Right atrium auricular region (tissue), 2 donors: Measurements from ENCODE around the gene MYPN. TPM values are rescaled to one million over a fixed set of nuclear protein-coding genes. Genes with fewer than 3 reads are reported as not detected.

Experiments used
- DNase-seq: peaks from one replicate; pipeline ENCODE4 v3.0.0-alpha.2; 2019; ENCODE audit warnings: low spot score
- H3K27ac ChIP-seq, 2 donors: fragments of 200-600 bp; sonication (generic); 1 replicate in 1 of 2; 2 replicates in 1 of 2; pipeline ENCODE4 v1.5.1; 2016 to 2019
- H3K27me3 ChIP-seq, 2 donors: fragments of 200-600 bp; sonication (generic); one replicate each; pipeline versions ENCODE4 v1.5.1 to v1.6.0; 2017 to 2019
- H3K36me3 ChIP-seq: fragments of 200-600 bp; sonication (generic); one replicate; pipeline ENCODE4 v1.5.1; 2016
- H3K4me1 ChIP-seq, 2 donors: fragments of 200-600 bp; sonication (generic); one replicate each; pipeline versions ENCODE4 v1.5.1 to v1.6.0; 2017 to 2019
- H3K4me3 ChIP-seq, 2 donors: fragments of 200-600 bp; sonication (generic); 1 replicate in 1 of 2; 2 replicates in 1 of 2; pipeline ENCODE4 v1.5.1; 2017 to 2019; ENCODE audit warnings: mild to moderate bottlenecking in 1 of 2, moderate library complexity in 1 of 2
- H3K9me3 ChIP-seq, 2 donors: fragments of 200-600 bp; sonication (generic); one replicate each; pipeline ENCODE4 v1.5.1; 2019
- CTCF ChIP-seq, 2 donors: fragments of 200-600 bp; sonication (generic); IDR thresholded peaks; one replicate each; pipeline ENCODE4 v1.5.1; 2019; ENCODE audit warnings: antibody characterized with exemption in 2 of 2
- total RNA-seq, 2 donors: library from RNA; depleted of rRNA; stranded (reverse); fragments of >200 nt; gene quantifications; one replicate each; pipeline ENCODE4 v1.1.0, GENCODE V29; 2016

MYPN gene
- total RNA-seq, 2 donors from 2014 or later, result 93.5 to 145 TPM

GRCh38 chr10:68172324-68172723 is 63.0 kb downstream of the MYPN start:
- Histone ChIP-seq H3K9me3 (no peaks in the 10 kb centered on the region), H3K4me1 (no peaks in the 10 kb centered on the region), H3K36me3 (peaks cover 63% of the 10 kb centered on the region), H3K27me3 (no peaks in the 10 kb centered on the region), H3K4me3 (no peak overlapping the region), H3K27ac (no peak overlapping the region)
- DNase-seq, result no peak
- no peak for TF ChIP-seq CTCF (IDR thresholded peaks at IDR 0.05)

- no peak overlapping the region for H3K4me3 ChIP-seq
- no peaks in the 10 kb centered on the region for H3K27me3 ChIP-seq
- no peaks in the 10 kb centered on the region for H3K4me1 ChIP-seq
- no peak for TF ChIP-seq CTCF (IDR thresholded peaks at IDR 0.05)
- no peaks in the 10 kb centered on the region for H3K9me3 ChIP-seq
- no peak overlapping the region for H3K27ac ChIP-seq
- peaks cover 57% of the 10 kb centered on the region for H3K36me3 ChIP-seq
- DNase-seq, result no peak
Observed at GRCh38 chr10:68175949-68176348, 66.7 kb downstream of the MYPN start.

GRCh38 chr10:68176797-68177196 is 67.5 kb downstream of the MYPN start:
- no peak for DNase-seq
- H3K4me3 ChIP-seq, result no peak overlapping the region
- H3K9me3 ChIP-seq, result no peaks in the 10 kb centered on the region
- no peak for TF ChIP-seq CTCF (IDR thresholded peaks at IDR 0.05)
- peaks cover 50% of the 10 kb centered on the region for H3K36me3 ChIP-seq
- H3K4me1 ChIP-seq, result no peaks in the 10 kb centered on the region
- H3K27ac ChIP-seq, result no peak overlapping the region
- H3K27me3 ChIP-seq, result no peaks in the 10 kb centered on the region

- Histone ChIP-seq H3K9me3 (no peaks in the 10 kb centered on the region), H3K4me1 (no peaks in the 10 kb centered on the region), H3K27ac (no peak overlapping the region), H3K27me3 (no peaks in the 10 kb centered on the region), H3K4me3 (no peak overlapping the region), H3K36me3 (peaks cover 43% of the 10 kb centered on the region)
- no peak for TF ChIP-seq CTCF (IDR thresholded peaks at IDR 0.05)
- no peak for DNase-seq
Observed at GRCh38 chr10:68178592-68178991, 69.3 kb downstream of the MYPN start.

- H3K36me3 ChIP-seq, result peaks cover 43% of the 10 kb centered on the region
Observed at GRCh38 chr10:68179016-68179415, 69.7 kb downstream of the MYPN start.

More at GRCh38 chr10:68179016-68179415, 69.7 kb downstream of the MYPN start:
- no peaks in the 10 kb centered on the region for H3K4me1 ChIP-seq
- no peak for DNase-seq
- H3K4me3 ChIP-seq, result no peak overlapping the region
- no peaks in the 10 kb centered on the region for H3K27me3 ChIP-seq
- H3K27ac ChIP-seq, result no peak overlapping the region
- no peak for TF ChIP-seq CTCF (IDR thresholded peaks at IDR 0.05)
- no peaks in the 10 kb centered on the region for H3K9me3 ChIP-seq
